ENCODE data around the gene BPIFA1.

DNA sequence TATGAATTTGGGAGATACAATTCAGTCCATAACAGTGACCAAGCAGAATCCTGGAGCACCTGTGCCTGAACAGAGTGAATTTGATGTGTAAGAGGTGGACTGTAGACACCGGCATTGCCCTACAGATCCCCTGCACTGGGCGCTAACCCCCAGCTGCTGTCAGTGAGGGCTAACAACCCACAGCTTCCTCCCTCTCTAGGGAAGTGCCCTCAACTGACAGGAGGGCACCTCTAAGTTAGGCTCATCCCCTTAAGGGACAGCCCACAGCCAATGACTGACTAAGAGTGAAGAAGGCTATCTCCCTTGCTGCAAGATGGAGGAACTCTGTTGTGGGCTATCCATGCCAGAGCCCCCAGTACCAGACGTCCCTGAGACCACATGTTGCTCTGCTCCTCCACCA is 31.9 kb downstream of the BPIFA1 start:
- TF ChIP-seq CTCF (IDR thresholded peaks at IDR 0.05; ENCODE audit: low read depth, low read length, missing input control) (no peak), GABPA (IDR thresholded peaks at IDR 0.05 in 1 of 2, conservative IDR thresholded peaks at IDR 0.05 in 1 of 2) (no peak), ATF3 (IDR thresholded peaks at IDR 0.05) (no peak), TAF1 (conservative IDR thresholded peaks at IDR 0.05) (no peak), REST (IDR thresholded peaks at IDR 0.05) (no peak), YY1 (IDR thresholded peaks at IDR 0.05) (no peak), FOXA1 (IDR thresholded peaks at IDR 0.05) (no peak)
